Measurements from ENCODE around the gene ITGA11. TPM values are rescaled to one million over a fixed set of nuclear protein-coding genes. Genes with fewer than 3 reads are reported as not detected.
A peak's percentile ranks its signal among the peaks of the same experiment; 100 is the strongest.

The ITGA11 gene
- total and polyA plus RNA-seq, 2 of the 4 experiments (the other 2 are of a cell fraction): 4.1 to 6.6 TPM

GRCh38 chr15:68479406-68479805, 47.4 kb upstream of the ITGA11 start:
- Histone ChIP-seq H3K9ac (ENCODE audit: low read depth, low read length) (no peak overlapping the region), H4K20me1 (ENCODE audit: insufficient read depth, low read length) (no peaks in the 10 kb centered on the region), H4K91ac (ENCODE audit: insufficient read depth, low read depth, low read length) (peak overlapping the region; percentile 14; the same call in 1 of the 2 replicates), H3K18ac (ENCODE audit: low read depth, low read length) (no peak overlapping the region; the same call in 1 of the 2 replicates), H3K27ac (ENCODE audit: insufficient read depth, low read length) (peak overlapping the region; percentile 24; the same call in 1 of the 2 replicates), H4K5ac (ENCODE audit: low read depth, low read length) (no peak overlapping the region), H3K27me3 (ENCODE audit: control insufficient read depth, insufficient read depth, low read length) (peaks cover 8% of the 10 kb centered on the region), H3K4me1 (ENCODE audit: control insufficient read depth, insufficient read depth, low read length) (peaks cover 11% of the 10 kb centered on the region), H3K79me1 (ENCODE audit: low read depth in 1 of 2, low read length in 2 of 2) (no peaks in the 10 kb centered on the region), H3K9me1 (ENCODE audit: insufficient read depth, low read length) (0 out of 2 replicates have a peak, but pooled peaks cover 4% of the 10 kb centered on the region), H2BK20ac (ENCODE audit: low read depth, low read length) (peak overlapping the region; percentile 67; the same call in 1 of the 2 replicates), H2BK5ac (ENCODE audit: low read depth, low read length, poor library complexity, severe bottlenecking) (no peak overlapping the region), H3K9me3 (ENCODE audit: control insufficient read depth, insufficient read depth, low read length) (no peaks in the 10 kb centered on the region), H2AK5ac (ENCODE audit: low read depth, low read length) (no peak overlapping the region), H3K56ac (ENCODE audit: extremely low read depth, insufficient read depth, low read length) (no peak overlapping the region), H3K4me2 (ENCODE audit: low read depth, low read length) (peak overlapping the region; percentile 33; the same call in 1 of the 2 replicates), H3K23ac (ENCODE audit: low read depth, low read length) (peak overlapping the region; percentile 46; the same call in 1 of the 2 replicates), H2BK15ac (ENCODE audit: low read depth, low read length) (no peak overlapping the region; the same call in 2 of the 3 replicates), H3K36me3 (ENCODE audit: control insufficient read depth, insufficient read depth, low read length) (no peaks in the 10 kb centered on the region), H2BK120ac (ENCODE audit: low read depth, low read length) (peak overlapping the region; percentile 77), H3K14ac (replicated peaks; ENCODE audit: low read depth, low read length) (peak overlapping the region; percentile 66), H2AFZ (replicated peaks; ENCODE audit: low read length, poor library complexity) (peak overlapping the region; percentile 69), H3K4ac (ENCODE audit: low read depth, low read length) (peak overlapping the region; percentile 34), H2AK9ac (replicated peaks; ENCODE audit: low read depth, low read length, poor library complexity) (no peak overlapping the region), H3K4me3 (ENCODE audit: insufficient read depth, low read depth, low read length) (no peak overlapping the region), H4K8ac (ENCODE audit: low read depth in 2 of 2, low read length in 2 of 2) (peak overlapping the region in 1 of 2 experiments; percentile 44; a peak in 1 of 4 replicates)
- CTCF ChIA-PET: interaction anchor here (1.3 kb wide), 1 partner anchor 71 kb away, joined by 4 read pairs; no protein-coding TSS in a partner anchor
- no TSS peak for BruUV-seq (replicated peaks)
- DNase-seq: peak; percentile 59
- TF ChIP-seq SMC3 (IDR thresholded peaks at IDR 0.05; ENCODE audit: low read depth, low read length) (no peak), MAZ (IDR thresholded peaks at IDR 0.05; ENCODE audit: borderline replicate concordance, low read depth, low read length) (peak; percentile 21; the same call in 1 of the 2 replicates), RFX5 (IDR thresholded peaks at IDR 0.05; ENCODE audit: low read depth, low read length) (no peak), MAFK (IDR thresholded peaks at IDR 0.05; ENCODE audit: low read depth, low read length) (no peak), CHD1 (IDR thresholded peaks at IDR 0.05; ENCODE audit: low read depth, low read length) (no peak), NFE2L2 (IDR thresholded peaks at IDR 0.05; ENCODE audit: low read depth, low read length) (no peak), RAD21 (IDR thresholded peaks at IDR 0.05; ENCODE audit: low read length) (no peak), CEBPB (IDR thresholded peaks at IDR 0.05; ENCODE audit: low read depth, low read length) (peak; percentile 89), POLR2A (IDR thresholded peaks at IDR 0.05; ENCODE audit: low read depth, low read length) (no peak), FOS (IDR thresholded peaks at IDR 0.05; ENCODE audit: low read depth, low read length) (peak; percentile 52; the same call in 1 of the 2 replicates), USF2 (IDR thresholded peaks at IDR 0.05; ENCODE audit: low read depth, low read length) (no peak)
- intact Hi-C loops (cut with micrococcal nuclease): no loop called here
- ATAC-seq (ENCODE audit: low read depth): peak; percentile 77
- 18% methylated on average over 2 of the region's 12 CpGs; no CpG with 5 or more reads in 1 of the 2 experiments for WGBS, 2 experiments (ENCODE audit: extremely low coverage in 2 of 2, insufficient read length in 1 of 2)
- POLR2A ChIA-PET (ENCODE audit: unreplicated experiment): interaction anchor here (1.1 kb wide), 1 partner anchor 25 kb away, joined by 4 read pairs; no protein-coding TSS in a partner anchor
- in situ Hi-C loops (cut with MboI; ENCODE audit: low sequenced_read_pairs): no loop called here
- dilution Hi-C loops (cut with HindIII; ENCODE audit: low sequenced_read_pairs, unreplicated experiment): no loop called here

Data from IMR-90 (cell line).